ENCODE data around the gene HOXD4.

DNA sequence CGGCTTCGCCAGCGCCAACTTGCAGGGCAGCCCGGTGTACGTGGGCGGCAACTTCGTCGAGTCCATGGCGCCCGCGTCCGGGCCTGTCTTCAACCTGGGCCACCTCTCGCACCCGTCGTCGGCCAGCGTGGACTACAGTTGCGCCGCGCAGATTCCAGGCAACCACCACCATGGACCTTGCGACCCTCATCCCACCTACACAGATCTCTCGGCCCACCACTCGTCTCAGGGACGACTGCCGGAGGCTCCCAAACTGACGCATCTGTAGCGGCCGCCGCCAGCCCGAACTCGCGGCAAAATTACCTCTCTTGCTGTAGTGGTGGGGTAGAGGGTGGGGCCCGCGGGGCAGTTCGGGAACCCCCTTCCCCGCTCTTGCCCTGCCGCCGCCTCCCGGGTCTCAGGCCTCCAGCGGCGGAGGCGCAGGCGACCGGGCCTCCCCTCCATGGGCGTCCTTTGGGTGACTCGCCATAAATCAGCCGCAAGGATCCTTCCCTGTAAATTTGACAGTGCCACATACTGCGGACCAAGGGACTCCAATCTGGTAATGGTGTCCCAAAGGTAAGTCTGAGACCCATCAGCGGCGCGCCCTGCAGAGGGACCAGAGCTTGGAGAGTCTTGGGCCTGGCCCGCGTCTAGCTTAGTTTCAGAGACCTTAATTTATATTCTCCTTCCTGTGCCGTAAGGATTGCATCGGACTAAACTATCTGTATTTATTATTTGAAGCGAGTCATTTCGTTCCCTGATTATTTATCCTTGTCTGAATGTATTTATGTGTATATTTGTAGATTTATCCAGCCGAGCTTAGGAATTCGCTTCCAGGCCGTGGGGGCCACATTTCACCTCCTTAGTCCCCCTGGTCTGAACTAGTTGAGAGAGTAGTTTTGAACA lies 20.9 kb downstream of the HOXD4 start:
- TF ChIP-seq POLR2A (IDR thresholded peaks at IDR 0.05) (no peak), POLR2AphosphoS5 (IDR thresholded peaks at IDR 0.05) (no peak)
